Ishikawa (cell line): Measurements from ENCODE around the gene TSPAN9.

ENCODE experiments used
- CEBPB ChIP-seq: IDR thresholded peaks from 2 replicates; pipeline ENCODE4 v1.6.1; 2012
- RAD21 ChIP-seq: IDR thresholded peaks from 2 replicates; pipeline ENCODE4 v1.6.1; 2012; ENCODE audit warnings: low read depth

GRCh38 chr12:3083241-3083920 is 6.2 kb downstream of the TSPAN9 start:
- no peak for TF ChIP-seq RAD21
- TF ChIP-seq CEBPB, result no peak
